ENCODE data around the gene TENM4. TPM values are rescaled to one million over a fixed set of nuclear protein-coding genes. Genes with fewer than 3 reads are reported as not detected.

TENM4 gene
- total RNA-seq, 2 donors from 2014 or later: 68.2 to 130 TPM

DNA sequence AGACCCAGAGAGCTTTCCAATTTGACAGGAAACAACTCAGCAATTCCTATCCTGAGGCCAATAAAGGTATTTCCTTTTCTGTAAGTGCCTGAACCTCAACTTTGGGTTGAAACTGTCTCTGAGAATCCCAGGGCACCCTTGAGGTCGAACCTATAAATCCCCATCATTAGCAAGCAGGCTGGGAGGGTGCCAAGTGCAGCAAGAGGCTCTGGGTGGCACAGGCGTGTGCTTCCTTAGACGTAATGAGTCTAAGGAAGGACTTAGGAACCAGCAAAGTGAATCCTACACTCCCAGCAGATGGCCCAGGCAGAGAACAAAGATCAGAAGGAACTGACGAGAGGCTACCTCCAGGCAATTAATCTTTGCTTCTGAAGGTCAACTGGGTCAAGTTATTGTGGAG lies 631.9 kb downstream of the TENM4 start:
- Mint-ChIP-seq H3K36me3 (ENCODE audit: low read depth) (peaks cover 24% of the 10 kb centered on the region), H3K4me1 (peaks cover 10% of the 10 kb centered on the region), H3K9me3 (no peaks in the 10 kb centered on the region), H3K27me3 (ENCODE audit: insufficient read depth) (no peaks in the 10 kb centered on the region), H3K4me3 (no peak overlapping the region), H3K27ac (no peak overlapping the region)
- H3K9ac ChIP-seq (ENCODE audit: extremely low read depth, low read length, poor library complexity, severe bottlenecking): no peak overlapping the region
- H3K4me3 ChIP-seq (ENCODE audit: low read length): no peak overlapping the region
- DNase-seq: no peak
- no peak overlapping the region for H3K27ac ChIP-seq (ENCODE audit: low read depth, low read length)
- H3K27me3 ChIP-seq (ENCODE audit: control insufficient read depth, insufficient read depth, low read length, poor library complexity, severe bottlenecking): no peaks in the 10 kb centered on the region
- TF ChIP-seq, protein P1, sequence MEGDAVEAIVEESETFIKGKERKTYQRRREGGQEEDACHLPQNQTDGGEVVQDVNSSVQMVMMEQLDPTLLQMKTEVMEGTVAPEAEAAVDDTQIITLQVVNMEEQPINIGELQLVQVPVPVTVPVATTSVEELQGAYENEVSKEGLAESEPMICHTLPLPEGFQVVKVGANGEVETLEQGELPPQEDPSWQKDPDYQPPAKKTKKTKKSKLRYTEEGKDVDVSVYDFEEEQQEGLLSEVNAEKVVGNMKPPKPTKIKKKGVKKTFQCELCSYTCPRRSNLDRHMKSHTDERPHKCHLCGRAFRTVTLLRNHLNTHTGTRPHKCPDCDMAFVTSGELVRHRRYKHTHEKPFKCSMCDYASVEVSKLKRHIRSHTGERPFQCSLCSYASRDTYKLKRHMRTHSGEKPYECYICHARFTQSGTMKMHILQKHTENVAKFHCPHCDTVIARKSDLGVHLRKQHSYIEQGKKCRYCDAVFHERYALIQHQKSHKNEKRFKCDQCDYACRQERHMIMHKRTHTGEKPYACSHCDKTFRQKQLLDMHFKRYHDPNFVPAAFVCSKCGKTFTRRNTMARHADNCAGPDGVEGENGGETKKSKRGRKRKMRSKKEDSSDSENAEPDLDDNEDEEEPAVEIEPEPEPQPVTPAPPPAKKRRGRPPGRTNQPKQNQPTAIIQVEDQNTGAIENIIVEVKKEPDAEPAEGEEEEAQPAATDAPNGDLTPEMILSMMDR (conservative IDR thresholded peaks at IDR 0.05): no peak
- peaks cover 5% of the 10 kb centered on the region for H3K4me1 ChIP-seq (ENCODE audit: control insufficient read depth, insufficient read depth, low read length)
- H3K9me3 ChIP-seq (ENCODE audit: control insufficient read depth, low read length): no peaks in the 10 kb centered on the region
- peaks cover 6% of the 10 kb centered on the region for H3K36me3 ChIP-seq (ENCODE audit: control insufficient read depth, insufficient read depth, low read length)
- 80 to 91% methylated on average over 2 to 4 of the region's 4 CpGs for WGBS, 2 experiments (ENCODE audit: insufficient coverage in 1 of 2, insufficient read length in 1 of 2)

DNA sequence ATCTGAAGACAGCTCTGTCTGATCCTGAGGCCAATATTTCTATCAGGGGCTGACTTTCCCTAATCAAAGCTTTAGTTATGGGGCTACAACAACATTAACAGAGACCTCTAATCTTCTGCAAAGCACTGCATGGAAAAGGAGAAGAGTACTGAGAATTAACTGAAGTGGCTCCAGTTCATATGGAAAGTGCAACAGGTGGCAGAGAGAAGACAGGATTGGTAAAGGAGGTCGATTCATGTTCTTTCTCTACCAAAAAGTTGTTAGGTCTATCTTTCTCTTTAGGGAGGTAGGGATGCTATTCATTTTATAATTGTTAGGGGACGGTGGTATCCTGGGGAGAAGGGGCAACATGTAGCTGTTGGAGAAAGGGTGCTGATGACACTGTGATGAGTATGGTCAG lies 633.5 kb downstream of the TENM4 start:
- H3K4me1 Mint-ChIP-seq: peaks cover under 1% of the 10 kb centered on the region
- Histone ChIP-seq H3K27ac (ENCODE audit: low read depth, low read length) (no peak overlapping the region), H3K4me1 (ENCODE audit: control insufficient read depth, insufficient read depth, low read length) (no peaks in the 10 kb centered on the region)

DNA sequence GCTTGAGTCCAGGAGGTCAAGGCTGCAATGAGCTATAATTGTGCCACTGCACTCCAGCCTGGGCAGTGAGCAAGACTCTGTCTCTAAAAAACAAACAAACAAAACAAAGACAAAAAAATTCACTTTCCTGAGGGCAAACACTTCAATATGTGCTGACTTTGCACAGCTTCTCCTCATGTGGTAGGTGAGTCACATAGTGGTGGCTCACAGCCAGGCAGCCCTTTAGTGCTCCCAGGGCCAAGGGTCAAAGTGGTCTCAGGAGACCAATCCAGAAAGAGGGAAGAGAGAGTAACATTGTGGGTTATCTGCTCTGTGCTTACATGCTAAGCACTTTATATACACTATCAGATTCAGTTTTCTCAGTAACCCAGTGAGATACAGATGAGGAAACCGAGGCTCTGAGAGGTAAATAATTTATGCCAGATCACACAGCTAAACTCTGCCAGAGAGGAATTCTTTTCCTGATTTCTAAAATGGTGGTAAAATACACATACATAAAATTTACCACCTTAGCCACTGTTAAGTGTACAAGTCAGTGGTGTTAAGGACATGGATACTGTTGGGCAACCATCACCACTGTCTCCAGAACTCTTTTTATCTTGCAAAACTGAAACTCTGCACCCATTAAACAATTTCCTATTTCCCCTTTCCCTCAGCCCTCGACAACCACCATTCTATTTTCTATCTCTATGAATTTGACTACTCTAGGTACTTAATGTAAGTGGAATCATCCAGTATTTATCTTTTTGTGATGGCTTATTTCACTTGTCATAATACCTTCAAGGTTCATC lies 634.4 kb downstream of the TENM4 start:
- Mint-ChIP-seq H3K9me3 (no peaks in the 10 kb centered on the region), H3K4me1 (peaks cover 5% of the 10 kb centered on the region)
- WGBS, 2 experiments (ENCODE audit: insufficient coverage in 1 of 2, insufficient read length in 1 of 2): 44% methylated on average over 2 of the region's 2 CpGs; no CpG with 5 or more reads in 1 of the 2 experiments

More for the DNA sequence above, 633.5 kb downstream of the TENM4 start:
- Histone ChIP-seq H3K9ac (ENCODE audit: extremely low read depth, low read length, poor library complexity, severe bottlenecking) (no peak overlapping the region), H3K4me3 (ENCODE audit: low read length) (no peak overlapping the region), H3K9me3 (ENCODE audit: control insufficient read depth, low read length) (no peaks in the 10 kb centered on the region), H3K36me3 (ENCODE audit: control insufficient read depth, insufficient read depth, low read length) (peaks cover 6% of the 10 kb centered on the region), H3K27me3 (ENCODE audit: control insufficient read depth, insufficient read depth, low read length, poor library complexity, severe bottlenecking) (no peaks in the 10 kb centered on the region)
- H3K36me3 Mint-ChIP-seq (ENCODE audit: low read depth): peaks cover 25% of the 10 kb centered on the region
- H3K4me3 Mint-ChIP-seq: no peak overlapping the region
- TF ChIP-seq, protein P1 (conservative IDR thresholded peaks at IDR 0.05): no peak
- no peaks in the 10 kb centered on the region for H3K9me3 Mint-ChIP-seq
- no peak overlapping the region for H3K27ac Mint-ChIP-seq
- no peak for DNase-seq
- H3K27me3 Mint-ChIP-seq (ENCODE audit: insufficient read depth): no peaks in the 10 kb centered on the region
- WGBS, 2 experiments (ENCODE audit: insufficient coverage in 1 of 2, insufficient read length in 1 of 2): 80 to 92% methylated on average over 1 to 2 of the region's 2 CpGs

More for the DNA sequence above, 634.4 kb downstream of the TENM4 start:
- H3K27me3 Mint-ChIP-seq (ENCODE audit: insufficient read depth): no peaks in the 10 kb centered on the region
- no peak overlapping the region for H3K4me3 Mint-ChIP-seq
- TF ChIP-seq, protein P1 (conservative IDR thresholded peaks at IDR 0.05): no peak
- H3K9me3 ChIP-seq (ENCODE audit: control insufficient read depth, low read length): no peaks in the 10 kb centered on the region
- H3K27me3 ChIP-seq (ENCODE audit: control insufficient read depth, insufficient read depth, low read length, poor library complexity, severe bottlenecking): no peaks in the 10 kb centered on the region
- no peaks in the 10 kb centered on the region for H3K4me1 ChIP-seq (ENCODE audit: control insufficient read depth, insufficient read depth, low read length)
- no peak overlapping the region for H3K9ac ChIP-seq (ENCODE audit: extremely low read depth, low read length, poor library complexity, severe bottlenecking)
- H3K36me3 ChIP-seq (ENCODE audit: control insufficient read depth, insufficient read depth, low read length): peaks cover 6% of the 10 kb centered on the region
- no peak overlapping the region for H3K27ac Mint-ChIP-seq
- no peak overlapping the region for H3K4me3 ChIP-seq (ENCODE audit: low read length)
- no peak overlapping the region for H3K27ac ChIP-seq (ENCODE audit: low read depth, low read length)
- peaks cover 24% of the 10 kb centered on the region for H3K36me3 Mint-ChIP-seq (ENCODE audit: low read depth)
- DNase-seq: no peak

All from endodermal cell (in vitro differentiated cells).